Measurements from ENCODE around the gene SFXN5. TPM values are rescaled to one million over a fixed set of nuclear protein-coding genes. Genes with fewer than 3 reads are reported as not detected.

Gene SFXN5
- polyA plus RNA-seq, 2 of the 4 experiments (the other 2 are of a cell fraction): 16.7 to 19.6 TPM

DNA sequence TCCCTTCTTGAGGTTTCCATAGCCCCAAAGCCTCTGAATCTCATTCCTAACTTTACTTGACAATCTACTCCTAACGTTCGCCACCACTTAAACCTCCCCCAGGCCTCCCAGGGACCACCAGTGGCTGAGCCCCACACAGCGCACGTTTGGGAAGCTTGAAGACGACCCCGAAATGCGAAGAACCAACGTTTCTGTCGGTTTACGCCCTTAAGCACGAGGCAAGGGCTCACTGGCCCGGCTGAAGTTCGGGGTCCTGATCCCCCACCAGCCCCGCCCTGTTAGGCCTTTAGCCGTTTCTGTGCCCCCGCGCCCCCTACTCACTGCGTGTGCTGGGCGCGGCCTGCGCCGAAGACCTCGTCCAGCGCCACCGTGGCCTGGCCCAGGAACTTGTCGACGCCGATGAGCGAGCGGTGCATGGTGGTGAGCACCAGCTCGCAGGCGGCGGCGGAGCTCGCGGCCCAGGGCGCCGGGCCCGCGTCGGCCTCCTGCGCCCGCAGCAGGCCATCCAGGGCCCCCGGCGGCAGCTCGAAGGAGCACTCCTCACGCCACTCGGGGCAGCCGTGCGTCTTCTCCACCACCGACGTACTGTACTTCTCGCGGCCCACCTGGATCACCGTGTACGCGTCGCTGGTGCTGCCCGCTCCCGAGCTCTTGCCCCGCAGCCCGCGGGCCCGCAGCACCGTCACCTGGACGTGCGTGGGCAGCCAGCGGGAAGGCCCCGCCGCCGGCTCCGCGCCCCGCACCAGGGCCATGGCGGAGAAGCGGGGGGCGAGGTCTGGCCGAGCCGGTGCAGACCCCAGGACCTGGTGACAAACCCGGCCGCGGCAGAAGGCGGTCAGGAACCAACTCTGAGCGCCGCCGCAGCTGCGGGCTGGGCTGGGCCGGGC, 40.8 kb upstream of the SFXN5 start (continued):
- TF ChIP-seq, protein P1, sequence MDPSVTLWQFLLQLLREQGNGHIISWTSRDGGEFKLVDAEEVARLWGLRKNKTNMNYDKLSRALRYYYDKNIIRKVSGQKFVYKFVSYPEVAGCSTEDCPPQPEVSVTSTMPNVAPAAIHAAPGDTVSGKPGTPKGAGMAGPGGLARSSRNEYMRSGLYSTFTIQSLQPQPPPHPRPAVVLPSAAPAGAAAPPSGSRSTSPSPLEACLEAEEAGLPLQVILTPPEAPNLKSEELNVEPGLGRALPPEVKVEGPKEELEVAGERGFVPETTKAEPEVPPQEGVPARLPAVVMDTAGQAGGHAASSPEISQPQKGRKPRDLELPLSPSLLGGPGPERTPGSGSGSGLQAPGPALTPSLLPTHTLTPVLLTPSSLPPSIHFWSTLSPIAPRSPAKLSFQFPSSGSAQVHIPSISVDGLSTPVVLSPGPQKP (IDR thresholded peaks at IDR 0.05; ENCODE audit: low read depth, low read length): no peak
- no peak for TF ChIP-seq POLR2AphosphoS2 (conservative IDR thresholded peaks at IDR 0.05; ENCODE audit: low read length)
- no peak for TF ChIP-seq JUN (IDR thresholded peaks at IDR 0.05)
- TF ChIP-seq NPAS2 (CRISPR knock-in tag; IDR thresholded peaks at IDR 0.05; ENCODE audit: borderline replicate concordance): no peak
- no peak for TF ChIP-seq ZNF302 (CRISPR knock-in tag; IDR thresholded peaks at IDR 0.05)

DNA sequence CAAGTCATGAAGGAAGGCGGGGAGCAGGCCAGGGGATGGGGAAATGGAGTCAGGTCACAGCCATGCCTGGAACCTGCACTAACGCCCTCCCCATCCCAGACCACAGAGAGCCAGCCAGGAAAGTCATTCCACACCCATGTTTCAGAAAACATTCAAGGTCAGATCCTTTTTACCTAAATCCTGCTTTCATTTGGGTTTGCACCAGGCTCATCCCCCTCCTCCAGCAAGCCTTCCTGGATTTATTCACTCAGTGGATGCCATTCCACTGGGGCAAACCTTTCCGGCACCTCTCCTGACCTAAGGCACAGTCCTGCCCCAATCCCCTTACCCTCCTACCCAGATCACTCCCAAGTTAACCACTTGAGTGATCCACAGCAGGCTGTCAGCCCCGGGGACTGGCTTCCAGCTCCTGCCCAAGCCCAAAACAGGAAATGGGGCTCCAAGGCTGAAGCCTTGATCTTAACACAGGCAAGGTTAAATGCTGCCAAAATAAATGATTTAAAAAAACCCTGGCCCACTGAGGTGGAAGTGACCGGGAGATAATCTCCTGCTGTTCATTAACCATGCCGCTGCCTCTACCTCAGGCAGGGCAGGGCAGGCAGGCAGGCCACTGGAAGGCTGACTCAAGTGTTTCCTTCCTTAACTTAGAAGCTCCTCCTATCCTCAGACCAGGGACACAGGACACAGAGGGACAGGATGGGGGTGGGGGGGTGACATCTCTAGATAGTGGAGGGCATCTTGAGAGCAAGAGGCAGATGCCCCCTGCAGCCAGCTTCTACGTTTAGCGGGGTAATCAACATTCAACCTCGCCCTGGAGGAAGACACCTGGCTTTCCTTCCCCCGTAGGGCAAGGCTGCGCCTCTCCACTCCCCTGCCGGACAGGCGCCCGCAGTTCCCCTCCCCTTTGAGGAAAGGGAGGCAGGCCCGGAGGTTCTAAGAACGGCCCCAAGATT, 39.8 kb upstream of the SFXN5 start:
- H3K4me2 ChIP-seq: peak overlapping the region; percentile 88
- ATAC-seq: peak; percentile 48 to 65
- H3K27ac ChIP-seq: peak overlapping the region; percentile 86 to 92
- ChIA-PET CTCF (interaction anchor here (0.6 to 11.2 kb wide), 16 partner anchors 9 to 243 kb away, joined by 3 to 114 read pairs (median 6); no protein-coding TSS in a partner anchor), POLR2A (interaction anchor here (1.2 to 1.3 kb wide), 2 partner anchors 22 to 123 kb away, joined by 4 to 5 read pairs; partner anchors contain the start of gene CCT7)
- no peak for FAIRE-seq
- peaks cover 20% of the 10 kb centered on the region for H3K4me1 ChIP-seq
- WGBS (ENCODE audit: missing lambda C conversion rate): 12% methylated on average over 16 of the region's 16 CpGs
- no peaks in the 10 kb centered on the region for H3K9me3 ChIP-seq
- H3K4me3 ChIP-seq: peak overlapping the region; percentile 91
- DNase-seq (ENCODE audit: low read depth in 1 of 2, low spot score in 1 of 2): peak; percentile 61 to 62
- TF ChIP-seq MAZ (IDR thresholded peaks at IDR 0.05; ENCODE audit: borderline replicate concordance, low read depth, low read length): no peak
- peak; percentile 81 for TF ChIP-seq ZFP36 (IDR thresholded peaks at IDR 0.05; ENCODE audit: borderline replicate concordance, partially characterized antibody)
- no peak for TF ChIP-seq HOXA7 (CRISPR knock-in tag; IDR thresholded peaks at IDR 0.05)
- peak; percentile 15 for TF ChIP-seq MAFK (IDR thresholded peaks at IDR 0.05; ENCODE audit: partially characterized antibody)
- 0 out of 2 replicates have a peak, but pooled peaks have one; percentile 28 for TF ChIP-seq ATOH8 (CRISPR knock-in tag; IDR thresholded peaks at IDR 0.05; ENCODE audit: low read depth)
- 0 out of 3 replicates have a peak, but pooled peaks have one; percentile 5 for TF ChIP-seq SMC3 (IDR thresholded peaks at IDR 0.05)
- no peak for TF ChIP-seq MYC (IDR thresholded peaks at IDR 0.05; ENCODE audit: borderline replicate concordance, low read length)

DNA sequence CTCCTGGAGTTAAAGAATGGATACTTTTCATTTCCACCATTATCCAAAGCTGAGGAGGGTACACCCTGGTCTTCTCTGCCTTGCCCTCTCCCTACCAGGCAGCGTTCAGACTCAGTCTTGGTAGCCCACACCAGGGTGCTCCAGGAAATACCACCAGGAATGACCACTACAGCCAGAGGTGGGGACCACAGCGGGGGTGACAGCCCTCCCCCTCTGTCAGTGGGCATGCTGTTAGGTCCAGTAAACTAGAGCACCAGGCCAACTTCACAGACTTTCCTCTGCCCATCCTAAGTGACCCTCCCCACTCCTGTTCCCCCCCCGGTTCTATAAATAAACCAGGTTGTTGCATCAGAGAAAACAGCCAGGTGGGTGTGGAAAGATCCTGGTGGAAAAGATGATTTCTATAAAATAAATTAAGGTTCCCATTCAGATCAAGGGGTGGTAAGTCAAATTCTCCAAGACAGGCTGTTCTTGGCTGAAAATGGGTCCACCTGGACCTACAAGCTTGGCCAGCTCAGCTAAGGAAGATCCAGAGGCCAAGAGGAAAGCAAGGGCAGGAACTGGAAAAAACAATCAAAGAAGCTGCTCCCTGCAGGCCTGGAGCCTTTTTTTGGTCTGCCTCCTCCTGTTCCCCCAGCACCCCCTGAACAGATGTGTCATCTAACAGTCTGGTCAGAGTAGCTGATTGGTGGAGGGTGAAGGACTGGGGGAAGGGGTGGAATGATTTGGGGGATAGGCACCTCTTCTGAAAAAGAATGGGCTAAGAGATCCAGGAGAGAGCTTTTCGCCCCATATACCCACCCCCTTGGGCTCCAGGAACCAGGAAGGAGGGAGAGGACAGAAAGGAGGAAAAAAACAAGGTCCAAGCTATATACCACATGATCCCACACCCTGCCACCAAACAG, 38.9 kb upstream of the SFXN5 start:
- Histone ChIP-seq H3K4me3 (peak overlapping the region; percentile 91), H3K9me3 (no peaks in the 10 kb centered on the region), H3K27ac (peak overlapping the region; percentile 86 to 92; a peak in 5 of 6 replicates), H3K4me2 (peak overlapping the region; percentile 88), H3K4me1 (peaks cover 20% of the 10 kb centered on the region)
- DNase-seq (ENCODE audit: low read depth in 1 of 2, low spot score in 1 of 2) (no peak), ATAC-seq (no peak), FAIRE-seq (no peak)
- ChIA-PET POLR2A (no interaction called here), CTCF (interaction anchor here (0.5 to 11.2 kb wide), 13 partner anchors 13 to 243 kb away, joined by 3 to 114 read pairs (median 6); no protein-coding TSS in a partner anchor)
- 86% methylated on average over 4 of the region's 4 CpGs for WGBS (ENCODE audit: missing lambda C conversion rate)
- TF ChIP-seq JUN (IDR thresholded peaks at IDR 0.05) (no peak), HOXA7 (CRISPR knock-in tag; IDR thresholded peaks at IDR 0.05) (no peak), RARB (CRISPR knock-in tag; IDR thresholded peaks at IDR 0.05) (no peak), ATOH8 (CRISPR knock-in tag; IDR thresholded peaks at IDR 0.05; ENCODE audit: low read depth) (no peak), CBX8 (IDR thresholded peaks at IDR 0.05) (no peak), CBX2 (IDR thresholded peaks at IDR 0.05; ENCODE audit: borderline replicate concordance, low read depth) (no peak), NPAS2 (CRISPR knock-in tag; IDR thresholded peaks at IDR 0.05; ENCODE audit: borderline replicate concordance) (no peak), MAX (IDR thresholded peaks at IDR 0.05) (no peak), CHD2 (IDR thresholded peaks at IDR 0.05; ENCODE audit: low read length, partially characterized antibody) (no peak), BHLHE40 (IDR thresholded peaks at IDR 0.05; ENCODE audit: low read depth, low read length) (no peak), HEYL (CRISPR knock-in tag; IDR thresholded peaks at IDR 0.05) (no peak), RFX5 (IDR thresholded peaks at IDR 0.05) (no peak), FOXS1 (CRISPR knock-in tag; IDR thresholded peaks at IDR 0.05) (no peak), ZC3H11A (IDR thresholded peaks at IDR 0.05) (no peak)
- TF ChIP-seq, protein P2, sequence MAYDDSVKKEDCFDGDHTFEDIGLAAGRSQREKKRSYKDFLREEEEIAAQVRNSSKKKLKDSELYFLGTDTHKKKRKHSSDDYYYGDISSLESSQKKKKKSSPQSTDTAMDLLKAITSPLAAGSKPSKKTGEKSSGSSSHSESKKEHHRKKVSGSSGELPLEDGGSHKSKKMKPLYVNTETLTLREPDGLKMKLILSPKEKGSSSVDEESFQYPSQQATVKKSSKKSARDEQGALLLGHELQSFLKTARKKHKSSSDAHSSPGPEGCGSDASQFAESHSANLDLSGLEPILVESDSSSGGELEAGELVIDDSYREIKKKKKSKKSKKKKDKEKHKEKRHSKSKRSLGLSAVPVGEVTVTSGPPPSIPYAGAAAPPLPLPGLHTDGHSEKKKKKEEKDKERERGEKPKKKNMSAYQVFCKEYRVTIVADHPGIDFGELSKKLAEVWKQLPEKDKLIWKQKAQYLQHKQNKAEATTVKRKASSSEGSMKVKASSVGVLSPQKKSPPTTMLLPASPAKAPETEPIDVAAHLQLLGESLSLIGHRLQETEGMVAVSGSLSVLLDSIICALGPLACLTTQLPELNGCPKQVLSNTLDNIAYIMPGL (CRISPR knock-in tag; IDR thresholded peaks at IDR 0.05; ENCODE audit: borderline replicate concordance): no peak
- TF ChIP-seq, protein P3, sequence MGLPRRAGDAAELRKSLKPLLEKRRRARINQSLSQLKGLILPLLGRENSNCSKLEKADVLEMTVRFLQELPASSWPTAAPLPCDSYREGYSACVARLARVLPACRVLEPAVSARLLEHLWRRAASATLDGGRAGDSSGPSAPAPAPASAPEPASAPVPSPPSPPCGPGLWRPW (IDR thresholded peaks at IDR 0.05): no peak
